GM12878 (cell line): Measurements from ENCODE around the gene SGPP2. TPM values are rescaled to one million over a fixed set of nuclear protein-coding genes. Genes with fewer than 3 reads are reported as not detected.

Experiments
- ATAC-seq: fragments of 200-7000 bp; cut with Tn5 transposase; 3 replicates; pipeline ENCODE4 v1.9.1; 2020; ENCODE audit warnings: mild to moderate bottlenecking, moderate library complexity
- BruUV-seq: library from RNA; stranded (reverse); fragments of 400-500 nt; replicated peaks from 2 replicates; lab custom pipeline; 2021; lab: Mats Ljungman, UMichigan
- CTCF ChIA-PET: fragments of 300-600 bp; sonication (Branson Sonifier 250); formaldehyde crosslinking; extraction: SDS; loops from one replicate; lab custom pipeline; 2021; ENCODE audit warnings: inconsistent platforms; lab: Yijun Ruan, JAX
- POLR2A ChIA-PET: fragments of 350-600 bp; formaldehyde crosslinking; extraction: SDS; loops from one replicate; lab custom pipeline; 2021; ENCODE audit warnings: inconsistent platforms; lab: Charles Lee
- RAD21 ChIA-PET: fragments of 300-600 bp; sonication (Branson Sonifier 250); formaldehyde crosslinking; loops from one replicate; lab custom pipeline; 2023; ENCODE audit warnings: antibody characterized with exemption; ENCODE audit not compliant: unreplicated experiment; lab: Charles Lee
- SMC1A ChIA-PET: fragments of 300-600 bp; sonication (Branson Sonifier 250); formaldehyde crosslinking; loops from one replicate; lab custom pipeline; 2023; ENCODE audit not compliant: unreplicated experiment, uncharacterized antibody; lab: Charles Lee
- DNase-seq: peaks from one replicate; pipeline ENCODE4 v3.0.0-alpha.2; 2011; ENCODE audit warnings: low read depth, low spot score
- FAIRE-seq: peaks from 3 replicates; lab custom pipeline; 2011; peaks lifted over from hg19 to GRCh38; lab: Jason Lieb, UNC
- H2AFZ ChIP-seq: 2 replicates; pipeline ENCODE4 v1.6.0; 2011; ENCODE audit warnings: low read depth, low read length, control low read depth; ENCODE audit not compliant: control insufficient read depth
- H3K27ac ChIP-seq: 2 replicates; pipeline ENCODE4 v1.5.1; 2011; ENCODE audit warnings: control low read depth; ENCODE audit not compliant: control insufficient read depth, insufficient read depth
- H3K27me3 ChIP-seq, 2 experiments: replicated peaks in 1 of 2; 2 replicates each; pipeline versions ENCODE4 v1.6.0 to v1.6.1; 2011; ENCODE audit warnings: low read length in 1 of 2; ENCODE audit not compliant: control insufficient read depth in 2 of 2, insufficient read depth in 2 of 2
- H3K36me3 ChIP-seq, 2 experiments: 2 replicates each; pipeline ENCODE4 v1.5.1; 2011; ENCODE audit warnings: low read length in 1 of 2; ENCODE audit not compliant: control insufficient read depth in 2 of 2, insufficient read depth in 2 of 2
- H3K4me1 ChIP-seq: 2 replicates; pipeline ENCODE4 v1.6.1; 2011; ENCODE audit warnings: mild to moderate bottlenecking, low read length, moderate library complexity, mixed read lengths; ENCODE audit not compliant: control insufficient read depth, insufficient read depth
- H3K4me2 ChIP-seq: 2 replicates; pipeline ENCODE4 v1.6.0; 2011; ENCODE audit warnings: control low read depth; ENCODE audit not compliant: control insufficient read depth, insufficient read depth
- H3K4me3 ChIP-seq: fragments of 200-600 bp; sonication (generic); 2 replicates; pipeline ENCODE4 v1.5.1; 2016
- H3K79me2 ChIP-seq: 2 replicates; pipeline ENCODE4 v1.6.0; 2011; ENCODE audit warnings: low read length; ENCODE audit not compliant: control insufficient read depth, insufficient read depth
- H3K9ac ChIP-seq: 2 replicates; pipeline ENCODE4 v1.8.0; 2011; ENCODE audit warnings: low read length, control low read depth, mixed read lengths; ENCODE audit not compliant: control insufficient read depth, insufficient read depth
- H3K9me3 ChIP-seq: replicated peaks from 3 replicates; pipeline ENCODE4 v1.5.1; 2011; ENCODE audit warnings: mild to moderate bottlenecking, low read length; ENCODE audit not compliant: control insufficient read depth, insufficient read depth
- H4K20me1 ChIP-seq: 2 replicates; pipeline ENCODE4 v1.6.0; 2011; ENCODE audit not compliant: control insufficient read depth, insufficient read depth
- EP300 ChIP-seq, 2 experiments: fragments of 150-350 bp in 1 of 2; IDR thresholded peaks; 2 replicates each; pipeline ENCODE4 v1.6.1; 2011 to 2012; ENCODE audit warnings: low read depth in 2 of 2, low read length in 2 of 2, borderline replicate concordance in 1 of 2, improper control_type of control experiment in 1 of 2, inconsistent platforms in 1 of 2; ENCODE audit not compliant: control insufficient read depth in 1 of 2
- NFXL1 ChIP-seq: fragments of 450-650 bp; IDR thresholded peaks from 2 replicates; pipeline ENCODE4 v1.6.1; 2017; ENCODE audit warnings: antibody characterized with exemption, mild to moderate bottlenecking, borderline replicate concordance
- PAX8 ChIP-seq: fragments of 450-650 bp; IDR thresholded peaks from 2 replicates; pipeline ENCODE4 v1.6.1; 2017; ENCODE audit warnings: mild to moderate bottlenecking, moderate library complexity
- SKIL ChIP-seq: fragments of 450-650 bp; IDR thresholded peaks from 2 replicates; pipeline ENCODE4 v1.6.1; 2017; ENCODE audit warnings: mild to moderate bottlenecking, low read depth, inconsistent platforms; ENCODE audit not compliant: poor library complexity, severe bottlenecking
- TBL1XR1 ChIP-seq: IDR thresholded peaks from 2 replicates; pipeline ENCODE4 v1.6.1; 2012; ENCODE audit warnings: low read depth, low read length, improper control_type of control experiment
- ZBTB33 ChIP-seq: fragments of 450-650 bp; IDR thresholded peaks from 2 replicates; pipeline ENCODE4 v1.6.1; 2017; ENCODE audit warnings: mild to moderate bottlenecking
- ZNF622 ChIP-seq: fragments of 450-650 bp; IDR thresholded peaks from 2 replicates; pipeline ENCODE4 v1.6.1; 2017; ENCODE audit warnings: mild to moderate bottlenecking, inconsistent platforms
- WGBS: methylation state at CpG from one replicate; pipeline ENCODE4 v1.1.6; 2016; ENCODE audit warnings: low lambda C conversion rate; ENCODE audit not compliant: insufficient replicate concordance, insufficient coverage; ENCODE audit errors: missing lambda C conversion rate; 5-methylcytosine and 5-hydroxymethylcytosine counted together
- in situ Hi-C: fragments of 300-500 bp; cut with MboI; formaldehyde crosslinking; loops from 9 replicates; pipeline ENCODE4 v1.14.3; 2018; ENCODE audit warnings: mixed read lengths
- intact Hi-C: fragments of 100-400 bp; cut with micrococcal nuclease; formaldehyde crosslinking; loops from one replicate; pipeline ENCODE4 v1.14.2; 2022; ENCODE audit not compliant: unreplicated experiment
- polyA plus RNA-seq, 11 experiments: library from polyadenylated mRNA; depleted of rRNA in 4 of 11; unstranded in 6 of 11; stranded (reverse) in 5 of 11; fragments of >200 nt; fragmentation: Nextera tagmentation in 4 of 11; fragmentation: Illumina TruSeq in 1 of 11; extraction: Ambion mirVana in 4 of 11; extraction: Trizol in 1 of 11; gene quantifications; 1 replicate in 1 of 11; 2 replicates in 10 of 11; pipeline versions ENCODE4 v1.2.1 to v1.2.3, GENCODE V29; 2011 to 2016; ENCODE audit warnings: inconsistent platforms in 2 of 11, missing spikeins in 2 of 11, low read depth in 1 of 11
- total RNA-seq, 4 experiments: library from RNA; depleted of rRNA in 3 of 4; stranded (reverse); fragments of >200 nt in 3 of 4; fragmentation: Illumina TruSeq in 1 of 4; extraction: Trizol in 1 of 4; gene quantifications; 2 replicates each; pipeline versions ENCODE4 v1.2.1 to v1.2.3, GENCODE V29; 2013 to 2021
- TF ChIP-seq, protein P1 (sequence below): fragments of 450-650 bp; IDR thresholded peaks from 2 replicates; pipeline ENCODE4 v1.6.1; 2017; ENCODE audit warnings: borderline replicate concordance

The SGPP2 gene
- total and polyA plus RNA-seq, 10 of the 15 experiments (the other 5 are each of a cell fraction or from before 2014, with no cell fraction given) = 3.5 to 84.9 (median 13.1) TPM

GRCh38 chr2:222450021-222450420, 25.7 kb downstream of the SGPP2 start:
- no TSS peak for BruUV-seq
- Histone ChIP-seq H3K27ac (no peak overlapping the region), H2AFZ (no peak overlapping the region), H4K20me1 (peaks cover 4% of the 10 kb centered on the region; the same call in 1 of the 2 replicates), H3K4me1 (peaks cover 9% of the 10 kb centered on the region), H3K27me3 (no peaks in the 10 kb centered on the region), H3K4me3 (no peak overlapping the region), H3K36me3 (peaks cover 0 to 4% of the 10 kb centered on the region in 2 experiments; a peak in 2 of 4 replicates), H3K4me2 (no peak overlapping the region), H3K9ac (no peak overlapping the region), H3K79me2 (peaks cover 7% of the 10 kb centered on the region), H3K9me3 (no peaks in the 10 kb centered on the region)
- ChIA-PET RAD21 (interaction anchor here (1.5 to 2.6 kb wide), 4 partner anchors 23 to 132 kb away, joined by 3 to 20 read pairs (median 8); no protein-coding TSS in a partner anchor), CTCF (interaction anchor here (1.3 to 4.3 kb wide), 4 partner anchors 13 to 130 kb away, joined by 4 to 39 read pairs (median 8); a partner anchor contains a TSS), POLR2A (interaction anchor here (0.7 to 1.7 kb wide), 5 partner anchors 16 to 267 kb away, joined by 3 to 5 read pairs (median 3); no protein-coding TSS in a partner anchor), SMC1A (interaction anchor here (0.5 to 7.1 kb wide), 12 partner anchors 12 to 132 kb away, joined by 3 to 47 read pairs (median 5); partner anchors contain the start of gene SGPP2)
- WGBS = 68% methylated on average over 2 of the region's 2 CpGs
- intact Hi-C loops = no loop called here
- FAIRE-seq (no peak), ATAC-seq (no peak), DNase-seq (no peak)
- in situ Hi-C loops = no loop called here
- no peak for TF ChIP-seq ZBTB33

- Histone ChIP-seq H3K9me3 (no peaks in the 10 kb centered on the region), H2AFZ (no peak overlapping the region), H3K4me2 (no peak overlapping the region; the same call in 1 of the 2 replicates), H3K27me3 (no peaks in the 10 kb centered on the region), H3K9ac (no peak overlapping the region), H3K79me2 (peaks cover 8% of the 10 kb centered on the region), H3K4me3 (no peak overlapping the region), H3K4me1 (peaks cover 9% of the 10 kb centered on the region), H3K27ac (no peak overlapping the region), H4K20me1 (peaks cover 3% of the 10 kb centered on the region; the same call in 1 of the 2 replicates), H3K36me3 (peaks cover 0 to 4% of the 10 kb centered on the region in 2 experiments; a peak in 2 of 4 replicates)
- POLR2A ChIA-PET = interaction anchor here (1.0 to 1.7 kb wide), 5 partner anchors 11 to 133 kb away, joined by 3 to 5 read pairs (median 4); no protein-coding TSS in a partner anchor
- in situ Hi-C loops (no loop called here), intact Hi-C loops (loop anchor here (1.0 kb wide), 2 partner anchors 24 to 133 kb away; no protein-coding TSS in a partner anchor)
- 0% methylated on average over 5 of the region's 5 CpGs for whole genome bisulfite sequencing
- peak; percentile 77 for DNase-seq
- ATAC-seq = peak; percentile 100
- CTCF ChIA-PET = interaction anchor here (0.9 to 4.3 kb wide), 8 partner anchors 12 to 131 kb away, joined by 3 to 39 read pairs (median 4); a partner anchor contains a TSS
- RAD21 ChIA-PET = interaction anchor here (1.0 to 2.6 kb wide), 10 partner anchors 18 to 133 kb away, joined by 3 to 20 read pairs (median 4); no protein-coding TSS in a partner anchor
- FAIRE-seq = peak; percentile 86
- SMC1A ChIA-PET = interaction anchor here (0.6 to 7.1 kb wide), 17 partner anchors 11 to 143 kb away, joined by 3 to 47 read pairs (median 4); partner anchors contain the start of gene SGPP2
- BruUV-seq = no TSS peak
- TF ChIP-seq NFXL1 = no peak
- TF ChIP-seq EP300 (IDR thresholded peaks at IDR 0.05; ENCODE audit: borderline replicate concordance in 1 of 2, control insufficient read depth in 1 of 2, low read depth in 2 of 2, low read length in 2 of 2) = peak; percentile 62 to 66; a peak in 2 of 4 replicates
- TF ChIP-seq, protein P1, sequence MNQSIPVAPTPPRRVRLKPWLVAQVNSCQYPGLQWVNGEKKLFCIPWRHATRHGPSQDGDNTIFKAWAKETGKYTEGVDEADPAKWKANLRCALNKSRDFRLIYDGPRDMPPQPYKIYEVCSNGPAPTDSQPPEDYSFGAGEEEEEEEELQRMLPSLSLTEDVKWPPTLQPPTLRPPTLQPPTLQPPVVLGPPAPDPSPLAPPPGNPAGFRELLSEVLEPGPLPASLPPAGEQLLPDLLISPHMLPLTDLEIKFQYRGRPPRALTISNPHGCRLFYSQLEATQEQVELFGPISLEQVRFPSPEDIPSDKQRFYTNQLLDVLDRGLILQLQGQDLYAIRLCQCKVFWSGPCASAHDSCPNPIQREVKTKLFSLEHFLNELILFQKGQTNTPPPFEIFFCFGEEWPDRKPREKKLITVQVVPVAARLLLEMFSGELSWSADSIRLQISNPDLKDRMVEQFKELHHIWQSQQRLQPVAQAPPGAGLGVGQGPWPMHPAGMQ = no peak
- TF ChIP-seq ZNF622 = no peak
- peak; percentile 99 for TF ChIP-seq SKIL
- TF ChIP-seq TBL1XR1 = peak; percentile 77; the same call in 1 of the 2 replicates
- TF ChIP-seq PAX8 = no peak
These were observed 26.9 kb downstream of the SGPP2 start for GRCh38 chr2:222451224-222451674.
